ENCODE measurements around the gene CD24. TPM values are rescaled to one million over a fixed set of nuclear protein-coding genes. Genes with fewer than 3 reads are reported as not detected.
A peak's percentile ranks its signal among the peaks of the same experiment; 100 is the strongest.

CD24 gene
- total and polyA plus RNA-seq, 2 of the 8 experiments (the other 6 are each of a cell fraction or from before 2014, with no cell fraction given) = 2,134 to 2,327 TPM

DNA sequence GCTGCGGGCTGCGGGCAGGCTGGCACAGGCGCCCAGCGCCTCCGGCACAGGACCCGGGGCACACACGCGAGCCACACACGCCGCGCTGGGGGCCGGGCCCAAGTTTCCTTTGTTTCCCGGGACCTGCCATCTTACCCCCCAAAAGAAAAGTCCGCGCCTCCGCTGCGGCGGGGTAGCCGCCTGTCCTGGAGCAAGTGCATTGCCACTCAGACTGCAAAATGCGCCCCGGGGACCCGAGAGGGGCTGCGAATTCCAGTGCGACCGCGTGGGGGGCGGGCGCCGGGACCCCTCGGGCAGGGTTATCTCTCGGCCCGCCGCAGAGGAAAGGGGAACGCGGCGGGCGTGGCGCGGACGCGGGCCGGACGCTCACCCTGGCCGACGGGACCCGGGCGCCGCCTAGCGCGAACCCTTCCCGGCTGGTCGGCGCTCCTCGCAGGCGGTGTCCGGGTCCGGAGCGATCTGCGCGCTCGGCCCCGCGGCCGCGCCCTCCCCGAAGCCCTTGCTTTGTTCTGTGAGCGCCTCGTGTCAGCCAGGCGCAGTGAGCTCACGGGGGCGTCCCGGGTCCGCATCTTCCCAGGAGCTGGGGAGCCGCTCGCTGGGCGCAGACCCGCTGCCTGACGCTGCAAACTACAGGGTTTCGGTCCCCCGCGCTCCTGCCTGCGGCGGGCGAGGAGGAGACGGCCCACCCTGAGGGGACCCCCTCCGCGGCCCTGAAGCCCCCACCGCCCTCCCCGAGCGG is 639 bp upstream of the CD24 start (continued):
- TF ChIP-seq KDM4A (IDR thresholded peaks at IDR 0.05; ENCODE audit: low read depth, low read length, severe bottlenecking) (peak; percentile 34), PHF8 (conservative IDR thresholded peaks at IDR 0.05; ENCODE audit: low read depth, low read length) (peak; percentile 57), POLR2AphosphoS5 (IDR thresholded peaks at IDR 0.05; ENCODE audit: low read depth, low read length) (peak; percentile 79), ASH2L (IDR thresholded peaks at IDR 0.05; ENCODE audit: low read length) (no peak), HDAC2 (IDR thresholded peaks at IDR 0.05; ENCODE audit: borderline replicate concordance in 1 of 2, low read depth in 2 of 2, low read length in 2 of 2) (peak in 1 of 2 experiments; percentile 68; a peak in 1 of 4 replicates), RAD21 (IDR thresholded peaks at IDR 0.05 in 1 of 2, conservative IDR thresholded peaks at IDR 0.05 in 1 of 2; ENCODE audit: low read depth in 2 of 2, low read length in 2 of 2) (peak; percentile 25 to 30; a peak in 1 of 4 replicates), TAF1 (IDR thresholded peaks at IDR 0.05; ENCODE audit: low read depth, low read length) (peak; percentile 70), TAF7 (optimal IDR thresholded peaks at IDR 0.05; ENCODE audit: borderline replicate concordance, low read depth, low read length) (peak; percentile 34), RBBP5 (IDR thresholded peaks at IDR 0.05; ENCODE audit: borderline replicate concordance, low read depth, low read length) (peak; percentile 55; the same call in 1 of the 2 replicates)

Data from H1 (cell line).